GM21737 (cell line): ENCODE results near the gene VGLL4.

ENCODE experiments used
- ATAC-seq: cut with Tn5 transposase; IDR thresholded peaks from one replicate; pipeline ENCODE4 v1.9.1; 2021; ENCODE audit warnings: mild to moderate bottlenecking, moderate library complexity; ENCODE audit not compliant: unreplicated experiment

The VGLL4 gene

DNA sequence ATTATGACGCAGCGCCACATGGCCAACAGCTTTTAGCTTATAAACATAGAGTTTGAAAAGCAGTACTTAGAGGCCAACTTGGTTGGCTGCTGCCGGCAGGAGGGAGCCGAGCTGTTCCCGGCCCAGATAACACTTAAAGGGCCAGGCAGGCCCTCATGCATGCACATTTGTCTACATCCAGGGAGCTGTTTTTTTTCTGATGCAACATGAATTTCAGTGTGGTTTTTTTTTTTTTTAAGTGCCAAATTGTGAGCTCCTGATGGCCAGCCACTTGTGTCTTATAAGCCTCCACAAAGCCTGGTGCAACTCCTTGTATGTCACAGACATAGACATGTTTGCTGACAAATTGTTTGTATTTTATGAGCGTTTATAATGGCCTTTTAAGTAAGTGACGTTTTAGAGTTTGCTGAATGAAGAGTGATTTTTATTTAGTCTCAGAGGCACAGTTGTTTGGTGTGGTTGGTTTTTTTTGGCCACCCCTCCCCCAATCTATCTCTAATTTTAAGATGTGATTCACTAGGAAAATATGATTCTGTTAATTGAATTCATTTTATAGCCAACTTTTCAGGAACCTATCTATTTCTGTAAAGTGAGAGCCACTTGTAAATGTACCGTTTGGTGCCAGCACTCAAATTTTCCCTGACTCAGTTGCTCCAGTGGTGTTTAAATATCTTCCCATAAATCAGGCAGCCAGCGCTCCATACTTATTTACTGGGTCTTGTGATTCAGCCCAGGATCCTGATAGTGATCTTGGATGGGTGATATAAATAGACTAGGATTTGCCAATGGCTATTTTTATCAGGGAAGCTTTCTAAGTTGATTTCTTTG is 134.3 kb downstream of the VGLL4 start:
- no peak for ATAC-seq

DNA sequence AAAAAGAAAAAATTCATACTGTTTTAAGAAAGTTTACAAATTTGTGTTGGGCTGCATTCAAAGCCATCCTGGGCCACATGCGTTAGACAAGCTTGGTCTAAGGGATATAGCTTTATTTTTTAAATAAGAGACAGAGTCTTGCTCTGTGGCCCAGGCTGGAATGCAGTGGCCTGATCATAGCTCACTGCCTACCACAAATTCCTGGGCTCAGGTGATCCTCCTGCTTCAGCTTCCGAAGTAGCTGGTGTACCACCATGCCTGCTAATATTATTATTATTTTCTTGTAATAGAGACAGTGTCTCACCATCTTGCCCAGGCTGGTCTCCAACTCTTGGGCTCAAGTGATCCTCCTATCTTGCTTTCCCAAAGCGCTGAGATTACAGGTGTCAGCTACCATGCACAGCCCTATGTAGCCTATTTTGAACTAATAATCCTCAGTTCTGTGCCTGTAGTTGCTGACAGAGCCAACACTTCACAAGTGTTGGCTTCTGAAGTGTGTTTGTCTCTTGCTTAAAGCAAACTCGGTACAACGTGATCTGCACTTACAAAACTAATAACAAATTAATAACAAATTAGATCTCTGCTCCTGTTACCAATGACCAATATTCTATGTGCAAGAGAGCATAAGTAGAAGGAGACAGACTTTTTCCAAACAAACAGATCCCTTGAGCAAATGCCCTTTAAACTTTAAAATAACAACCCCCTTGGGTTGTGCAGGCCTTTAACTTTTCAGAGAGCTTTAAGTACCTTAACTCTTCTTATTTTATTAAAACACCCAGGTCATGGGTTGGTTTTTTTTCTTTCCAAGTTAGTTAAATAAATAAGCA is 135.2 kb downstream of the VGLL4 start:
- ATAC-seq, result no peak

DNA sequence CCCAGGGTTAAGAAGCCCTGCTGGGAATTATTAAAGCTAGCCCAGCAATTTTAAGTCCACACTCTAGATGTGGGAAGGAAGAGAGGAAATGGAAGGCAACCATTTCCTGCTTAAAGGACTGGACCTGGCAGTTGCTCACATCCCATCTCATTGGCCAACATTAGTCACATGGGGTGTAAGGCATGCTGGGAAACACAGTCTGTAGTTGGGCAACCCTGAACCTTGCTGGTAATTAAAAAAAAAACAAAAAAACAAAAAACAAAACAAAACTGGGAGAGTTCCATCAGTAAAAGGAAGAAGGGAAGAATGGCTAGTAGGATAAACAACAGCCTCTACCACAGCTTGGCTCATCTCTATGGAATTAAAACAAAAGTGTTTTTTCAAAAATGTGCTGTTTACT is 136.0 kb downstream of the VGLL4 start:
- ATAC-seq, result no peak
